Stimulated activated CD4-positive, alpha-beta T cell treated with anti-CD3 and anti-CD28 coated beads, Interleukin-15, amount 100 ng/mL, for 24 hours (primary cell): Measurements from ENCODE around the gene SNAP29.
"Not testable (repeated sequence)": the region's sequence is repeated elsewhere in the genome, so short reads cannot be mapped to it uniquely, and the experiment has no call there.

Experiments used
- DNase-seq: peaks from one replicate; pipeline ENCODE4 v3.0.0-alpha.2; 2020

SNAP29 gene

GRCh38 chr22:20858615-20859416 lies at the start of gene SNAP29, which contains the start of gene PI4KA:
TSS of gene SNAP29 (plus strand) at chr22:20859007. CDS start at chr22:20859111, 104 bp downstream.
TSS of gene PI4KA (minus strand) at chr22:20858811. CDS start at chr22:20858725, 86 bp downstream.
- peak; percentile 99 for DNase-seq

GRCh38 chr22:20809538-20810185 lies 49.1 kb upstream of the SNAP29 start:
- no peak for DNase-seq

DNA sequence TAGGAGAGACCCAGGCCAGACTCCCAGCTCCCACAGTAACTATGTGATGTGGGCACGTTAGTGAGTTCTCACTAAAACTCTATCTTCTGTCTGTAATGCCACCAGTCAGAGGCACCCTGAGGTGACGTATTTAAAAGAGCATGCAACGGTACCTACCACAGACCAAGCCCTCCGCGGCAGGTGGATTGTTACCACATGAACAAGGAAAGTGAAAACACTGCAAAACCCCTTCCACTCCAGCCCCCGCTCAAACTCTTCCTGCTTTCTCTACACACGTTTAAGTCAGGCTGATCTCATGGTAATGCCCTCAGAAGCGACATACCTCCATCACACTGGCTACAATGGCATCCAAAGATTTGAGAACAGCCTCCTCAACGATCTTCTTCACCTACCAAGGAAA lies 48.2 kb upstream of the SNAP29 start:
- peak; percentile 13 for DNase-seq

DNA sequence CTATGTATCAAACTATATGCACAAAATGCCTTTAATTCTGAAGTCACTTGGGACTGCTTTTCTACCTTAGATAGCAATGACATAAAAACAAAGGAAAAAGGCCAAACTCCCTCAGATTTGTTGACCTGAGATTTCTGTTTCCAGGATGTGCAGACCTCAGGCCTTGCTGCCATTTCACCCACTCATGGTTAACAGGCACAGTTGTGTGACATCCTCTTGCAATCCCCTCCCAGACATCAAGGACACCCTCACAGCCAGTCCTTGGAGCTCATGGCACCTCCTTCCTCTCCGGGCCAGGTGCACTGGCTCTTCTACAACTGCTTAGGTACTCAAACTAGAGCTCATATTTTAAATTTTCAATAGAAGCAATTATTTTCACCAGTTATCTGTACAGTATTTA lies 47.6 kb upstream of the SNAP29 start:
- no peak for DNase-seq

DNA sequence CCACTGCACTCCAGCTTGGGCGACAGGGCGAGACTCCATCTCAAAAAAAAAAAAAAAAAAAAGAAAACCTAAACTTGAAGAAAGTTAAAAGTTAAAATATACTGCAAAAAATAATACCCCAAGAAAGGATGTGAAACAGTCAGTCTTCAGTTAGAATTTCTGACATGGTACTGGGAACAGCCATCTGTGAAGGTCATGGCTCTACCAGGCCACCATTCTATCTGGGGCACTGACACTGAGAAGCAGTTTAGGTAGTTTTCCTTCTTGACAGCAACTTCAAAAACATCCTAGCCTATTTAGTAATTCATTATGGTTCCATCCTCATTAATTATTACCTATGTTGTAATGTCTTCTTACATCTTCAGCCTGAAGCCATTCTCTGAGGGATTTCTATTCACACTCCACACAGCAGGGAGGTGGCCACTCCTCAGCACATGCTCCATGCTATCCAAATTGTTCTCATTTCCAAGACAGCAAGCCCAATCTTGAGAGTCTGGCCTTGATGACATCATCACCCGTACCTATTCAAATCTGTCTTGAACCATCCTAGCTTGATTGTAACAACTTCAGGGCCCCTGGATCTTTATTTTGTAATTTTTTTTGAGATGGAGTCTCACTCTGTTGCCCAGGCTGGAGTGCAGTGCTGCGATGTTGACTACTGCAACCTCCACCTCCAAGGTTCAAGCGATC lies 46.7 kb upstream of the SNAP29 start:
- no peak for DNase-seq

DNA sequence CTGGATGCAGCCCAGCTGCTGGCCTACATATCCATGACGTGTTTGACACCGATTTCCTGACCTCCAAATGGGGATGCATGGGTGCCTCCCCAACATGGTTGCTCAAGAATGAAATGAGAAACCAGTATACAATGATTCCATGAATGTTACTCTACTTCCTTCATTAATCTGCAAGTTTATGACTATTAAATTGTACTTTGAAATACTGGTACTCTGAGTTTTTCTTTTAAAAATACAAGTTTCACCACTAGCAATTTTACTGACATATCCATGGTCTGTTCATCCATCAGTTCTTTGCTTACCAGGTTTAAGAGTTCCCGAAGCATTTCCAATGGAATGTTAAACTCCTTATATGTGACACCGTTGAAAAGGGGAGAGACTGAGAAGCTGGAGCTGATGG lies 45.8 kb upstream of the SNAP29 start:
- DNase-seq, result no peak

DNA sequence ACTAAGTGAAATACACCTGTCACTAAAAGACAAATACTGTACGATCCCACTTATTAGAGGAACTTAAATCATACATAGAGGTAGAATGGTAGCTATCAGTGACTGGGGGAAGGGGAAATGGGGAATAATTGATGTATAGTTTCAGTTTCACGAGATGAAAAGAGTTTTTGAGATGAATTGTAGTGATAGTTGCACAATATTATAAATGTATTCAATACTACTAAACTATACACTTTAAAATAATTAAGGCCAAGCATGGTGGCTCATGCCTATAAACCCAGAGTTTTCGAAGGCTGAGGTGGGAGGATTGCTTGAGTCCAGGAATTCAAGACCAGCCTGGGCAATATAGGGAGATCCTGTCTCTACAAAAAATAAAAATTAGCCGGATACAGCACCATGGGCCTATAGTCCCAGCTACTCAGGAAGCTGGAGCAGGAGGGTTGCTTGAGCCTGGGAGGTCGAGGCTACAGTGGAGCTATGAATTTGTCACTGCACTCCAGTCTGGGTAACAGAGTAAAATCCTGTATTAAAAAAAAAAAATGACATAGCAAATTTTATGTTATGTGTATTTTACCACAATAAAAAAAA lies 44.5 kb upstream of the SNAP29 start:
- DNase-seq, result no peak

DNA sequence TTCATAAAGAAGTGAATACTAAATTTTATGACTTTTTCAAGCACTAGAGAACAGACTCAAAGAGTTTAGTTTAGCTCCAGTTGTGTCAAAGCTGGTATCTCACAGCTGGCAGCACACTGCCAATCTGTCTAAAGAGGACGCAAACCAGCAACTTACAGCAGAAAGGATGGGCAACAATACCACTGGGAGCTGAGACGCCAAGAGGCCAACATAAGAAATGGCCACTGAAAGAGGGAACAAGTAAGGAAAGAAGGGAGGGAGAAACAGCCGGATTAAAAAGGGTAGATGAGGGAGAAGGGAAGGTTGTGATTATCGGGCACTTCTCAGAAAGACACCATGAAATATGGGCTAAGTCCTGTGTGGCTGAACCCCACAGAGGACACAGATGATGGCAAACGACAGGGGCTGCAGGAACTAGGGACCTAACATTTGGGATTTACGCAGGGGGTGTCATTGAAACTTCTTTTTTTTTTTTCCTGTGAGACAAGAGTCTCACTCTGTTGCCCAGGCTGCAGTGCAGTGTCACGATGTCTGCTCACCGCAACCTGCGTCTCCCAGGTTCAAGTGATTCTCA lies 43.2 kb upstream of the SNAP29 start:
- DNase-seq, result no peak

DNA sequence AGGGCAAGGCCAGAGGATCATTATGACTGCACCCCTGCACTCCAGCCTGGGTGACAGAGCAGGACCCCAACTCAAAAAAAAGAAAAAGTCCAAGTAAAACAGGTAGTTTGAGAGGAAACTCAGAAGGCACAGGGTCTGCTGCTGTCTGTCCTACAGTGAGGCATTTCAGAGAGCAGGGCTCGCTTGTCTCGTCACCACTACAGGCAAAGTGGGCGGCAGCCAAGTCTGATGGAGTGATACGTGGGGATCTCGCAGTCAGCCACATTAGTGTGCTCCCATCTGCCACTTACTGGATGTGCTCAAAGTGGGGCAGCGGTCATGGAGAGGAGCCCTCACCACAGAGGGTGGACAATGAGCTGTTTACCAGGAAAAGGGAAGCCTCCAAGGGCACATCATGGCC lies 42.2 kb upstream of the SNAP29 start:
- no peak for DNase-seq

GRCh38 chr22:20818471-20818870 lies 40.3 kb upstream of the SNAP29 start:
- no peak for DNase-seq

GRCh38 chr22:20819471-20819870 lies 39.3 kb upstream of the SNAP29 start:
- no peak for DNase-seq

DNA sequence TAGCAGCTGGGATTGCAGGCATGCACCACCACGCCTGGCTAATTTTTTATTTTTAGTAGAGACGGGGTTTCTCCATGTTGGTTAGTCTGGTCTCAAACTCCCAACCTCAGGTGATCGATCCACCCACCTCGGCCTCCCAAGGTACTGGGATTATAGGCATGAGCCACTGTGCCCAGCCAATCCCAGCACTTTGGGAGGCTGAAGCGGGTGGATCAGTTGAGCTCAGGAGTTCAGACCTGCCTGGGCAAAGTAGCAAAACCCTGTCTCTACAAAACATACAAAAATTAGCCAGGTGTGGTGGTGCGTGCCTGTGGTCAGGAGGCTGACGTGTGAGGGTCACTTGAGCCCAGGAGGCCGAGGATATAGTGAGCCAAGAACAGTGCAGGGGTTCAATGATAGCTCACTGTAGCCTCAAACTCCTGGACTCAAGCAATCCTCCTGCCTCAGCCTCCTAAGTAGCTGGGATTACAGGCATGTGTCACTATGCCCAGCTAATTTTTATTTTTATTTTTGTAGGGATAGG lies 37.0 kb upstream of the SNAP29 start:
- DNase-seq, result not testable (repeated sequence)

DNA sequence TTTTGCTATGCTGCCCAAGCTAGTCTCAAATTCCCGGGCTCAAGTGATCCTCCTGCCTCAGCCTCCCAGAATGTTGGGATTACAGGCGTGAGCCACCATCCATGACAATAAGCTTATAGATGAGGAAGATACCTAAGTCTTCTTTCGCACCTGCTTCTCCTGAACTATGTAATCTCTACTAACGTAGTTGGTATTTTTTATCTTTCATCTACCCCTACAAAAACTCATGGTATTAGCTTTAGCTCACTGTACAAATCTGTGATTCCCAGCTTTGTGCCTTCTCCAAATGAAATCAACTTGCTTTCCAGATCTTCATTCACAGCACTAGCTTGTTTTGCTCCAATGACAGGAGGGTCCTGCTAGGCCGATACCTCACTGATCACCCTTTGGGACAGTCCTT lies 36.6 kb upstream of the SNAP29 start:
- no peak for DNase-seq

- DNase-seq, result no peak
Observed at GRCh38 chr22:20823264-20823663, 35.5 kb upstream of the SNAP29 start.

DNA sequence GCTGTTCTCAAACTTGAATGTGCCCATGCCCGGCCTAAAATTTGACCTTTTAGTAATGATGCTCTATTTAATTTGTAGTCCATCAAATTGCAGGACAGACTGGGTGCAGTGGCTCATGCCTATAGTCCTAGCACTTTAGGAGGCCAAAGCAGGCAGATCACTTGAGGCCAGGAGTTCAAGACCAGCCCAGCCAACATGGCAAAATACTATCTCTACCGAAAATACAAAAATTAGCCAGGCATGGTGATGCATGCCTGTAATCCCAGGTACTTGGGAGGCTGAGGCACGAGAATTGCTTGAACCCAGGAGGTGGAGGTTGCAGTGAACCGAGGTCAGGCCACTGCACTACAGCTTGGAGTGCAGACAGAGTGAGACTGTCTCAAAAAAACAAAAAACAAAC lies 33.6 kb upstream of the SNAP29 start:
- not testable (repeated sequence) for DNase-seq

DNA sequence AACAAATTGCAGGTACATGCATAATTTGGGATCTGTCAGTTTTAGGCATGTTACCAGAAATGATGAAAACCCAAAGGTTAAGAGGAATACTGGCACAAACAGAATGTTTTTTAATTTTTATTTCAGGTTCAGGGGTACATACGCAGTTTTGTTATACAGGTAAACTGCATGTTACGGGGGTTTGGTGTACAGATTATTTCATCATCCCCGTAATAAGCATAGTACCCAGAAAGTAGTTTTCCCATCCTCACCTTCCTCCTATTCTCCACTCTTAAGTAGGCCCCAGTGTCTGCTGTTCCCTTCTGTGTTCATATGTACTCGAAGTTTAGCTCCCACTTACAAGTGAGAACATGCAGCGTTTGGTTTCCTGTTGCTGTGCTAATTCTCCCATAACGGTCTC lies 33.2 kb upstream of the SNAP29 start:
- no peak for DNase-seq

DNA sequence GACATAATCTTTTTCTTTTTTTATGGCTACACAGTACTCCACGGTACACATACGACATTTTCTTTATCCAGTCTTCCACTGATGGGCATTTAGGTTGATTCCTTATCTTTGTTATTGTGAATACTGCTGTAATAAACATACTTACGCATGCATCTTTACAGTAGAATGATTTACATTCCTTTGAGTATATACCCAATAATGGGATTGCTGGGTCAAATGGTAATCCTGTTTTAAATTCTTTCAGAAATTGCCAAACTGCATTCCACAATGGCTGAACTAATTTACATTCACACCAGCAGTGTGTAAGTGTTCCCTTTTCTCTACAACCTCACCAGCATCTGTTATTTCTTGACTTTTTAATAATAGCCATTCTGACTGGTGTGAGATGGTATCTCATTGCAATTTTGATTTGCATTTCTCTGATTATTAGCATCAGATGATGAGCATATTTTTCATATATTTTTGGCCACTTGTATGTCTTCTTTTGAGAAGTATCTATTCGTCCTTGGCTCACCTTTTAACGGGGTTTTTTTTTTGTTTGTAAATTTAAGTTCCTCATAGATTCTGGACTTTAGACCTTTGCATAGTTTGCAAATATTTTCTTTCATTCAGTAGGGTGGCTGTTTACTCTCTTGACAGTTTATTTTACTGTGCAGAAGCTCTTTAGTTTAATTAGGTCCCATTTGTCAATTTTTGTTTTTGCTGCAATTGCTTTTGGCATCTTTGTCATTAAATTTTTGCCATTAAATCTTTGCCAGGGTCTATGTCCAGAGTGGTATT lies 32.2 kb upstream of the SNAP29 start:
- DNase-seq, result not testable (repeated sequence)

DNA sequence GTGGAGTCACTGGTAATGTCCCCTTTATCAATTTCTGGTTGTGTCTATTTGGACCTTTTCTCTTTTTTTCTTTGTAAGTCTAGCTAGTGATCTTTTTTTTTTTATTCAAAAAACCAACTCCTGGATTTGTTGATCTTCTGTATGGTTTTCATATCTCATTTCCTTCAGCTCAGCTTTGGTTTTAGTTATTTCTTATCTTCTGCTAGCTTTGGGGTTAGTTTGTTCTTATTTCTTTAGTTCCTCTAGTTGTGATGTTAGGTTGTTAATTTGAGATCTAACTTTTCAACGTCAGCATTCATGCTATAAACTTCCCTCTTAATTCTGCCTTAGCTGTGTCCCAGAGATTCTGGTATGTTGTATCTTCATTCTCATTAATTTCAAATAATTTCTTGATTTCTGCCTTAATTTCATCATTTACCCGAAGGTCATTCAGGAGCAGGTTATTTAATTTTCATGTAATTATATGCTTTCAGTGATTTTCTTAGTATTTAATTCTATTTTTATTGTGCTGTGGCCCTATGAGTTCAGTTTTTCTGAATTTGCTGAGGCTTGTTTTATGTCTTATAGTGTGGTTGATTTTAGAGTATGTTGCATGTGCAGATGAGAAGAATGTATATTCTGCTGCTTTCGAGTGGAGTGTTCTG lies 29.2 kb upstream of the SNAP29 start:
- DNase-seq, result no peak

DNA sequence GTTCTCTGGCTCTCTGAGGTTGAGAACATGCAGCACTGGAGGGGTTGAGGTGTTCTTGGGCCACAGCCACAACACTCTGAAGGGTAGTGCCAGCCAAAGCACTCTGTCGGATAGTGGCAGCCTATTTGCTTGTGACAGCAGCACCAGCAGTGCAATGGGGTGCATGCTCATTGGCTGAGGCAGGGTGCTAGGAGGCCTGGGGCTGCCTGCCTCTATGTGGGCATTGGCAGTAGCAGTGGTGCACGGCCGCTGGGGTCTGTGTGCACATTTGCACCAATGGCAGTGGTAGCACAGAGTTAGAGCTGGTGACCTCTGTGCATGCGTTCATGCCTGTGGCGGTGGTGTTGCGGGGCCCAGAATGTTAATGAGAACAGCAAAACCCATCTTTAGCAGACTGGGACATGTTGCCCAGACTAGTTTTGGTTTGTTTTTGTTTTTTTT lies 25.6 kb upstream of the SNAP29 start:
- no peak for DNase-seq

DNA sequence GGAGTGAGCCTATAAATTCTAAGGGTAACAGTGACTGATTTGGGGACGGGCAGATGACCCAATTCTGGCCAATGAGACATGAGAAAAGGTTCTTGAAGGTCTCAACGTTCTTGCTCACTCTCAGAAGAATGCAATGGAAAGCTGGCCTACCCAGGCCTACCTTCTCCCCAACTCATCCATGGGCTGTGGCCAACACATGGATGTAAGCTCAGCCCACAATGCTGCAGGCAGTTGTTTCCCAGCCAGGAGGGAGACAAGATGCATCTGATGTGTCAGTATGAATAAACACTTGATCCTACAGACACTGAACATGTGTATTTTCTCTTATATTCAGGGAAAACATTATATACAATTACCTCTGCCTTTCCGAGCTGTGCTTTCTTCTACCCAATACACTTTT lies 24.6 kb upstream of the SNAP29 start:
- DNase-seq, result no peak

DNA sequence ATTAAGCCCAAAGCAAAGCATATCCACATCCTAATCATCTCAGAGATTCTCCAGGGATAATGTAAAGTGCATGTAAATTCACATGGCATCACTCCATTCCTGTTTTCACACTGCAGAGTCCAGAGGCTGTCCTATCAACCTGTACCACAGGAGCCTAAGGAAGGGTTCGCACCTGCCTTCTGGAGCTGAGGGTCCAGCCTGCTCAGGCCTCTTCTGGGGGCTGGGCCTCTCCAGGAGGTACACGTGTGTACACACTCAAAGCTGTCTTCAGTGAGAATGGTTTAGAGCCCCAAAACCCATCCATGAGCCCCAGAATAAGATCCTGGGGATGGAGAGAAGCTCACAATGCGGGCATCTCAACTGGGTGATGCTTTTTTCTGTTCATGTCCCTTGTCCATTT lies 24.1 kb upstream of the SNAP29 start:
- DNase-seq, result no peak
